Peyer's patch (tissue), 4 donors: ENCODE results near the gene TDRD12.

Experiments used
- POLR2A ChIP-seq, 2 donors: fragments of 450-650 bp; IDR thresholded peaks; one replicate each; pipeline ENCODE4 v1.5.1; 2017; ENCODE audit warnings: antibody characterized with exemption in 2 of 2, mild to moderate bottlenecking in 2 of 2, moderate library complexity in 2 of 2
- TF ChIP-seq, protein P1 (sequence below), 6 experiments: fragments of 450-650 bp in 4 of 6; fragments of 200-600 bp in 2 of 6; sonication (generic) in 1 of 6; IDR thresholded peaks; one replicate each; pipeline ENCODE4 v1.5.1; 2017 to 2019; ENCODE audit warnings: antibody characterized with exemption in 6 of 6, mild to moderate bottlenecking in 3 of 6, moderate library complexity in 1 of 6

DNA sequence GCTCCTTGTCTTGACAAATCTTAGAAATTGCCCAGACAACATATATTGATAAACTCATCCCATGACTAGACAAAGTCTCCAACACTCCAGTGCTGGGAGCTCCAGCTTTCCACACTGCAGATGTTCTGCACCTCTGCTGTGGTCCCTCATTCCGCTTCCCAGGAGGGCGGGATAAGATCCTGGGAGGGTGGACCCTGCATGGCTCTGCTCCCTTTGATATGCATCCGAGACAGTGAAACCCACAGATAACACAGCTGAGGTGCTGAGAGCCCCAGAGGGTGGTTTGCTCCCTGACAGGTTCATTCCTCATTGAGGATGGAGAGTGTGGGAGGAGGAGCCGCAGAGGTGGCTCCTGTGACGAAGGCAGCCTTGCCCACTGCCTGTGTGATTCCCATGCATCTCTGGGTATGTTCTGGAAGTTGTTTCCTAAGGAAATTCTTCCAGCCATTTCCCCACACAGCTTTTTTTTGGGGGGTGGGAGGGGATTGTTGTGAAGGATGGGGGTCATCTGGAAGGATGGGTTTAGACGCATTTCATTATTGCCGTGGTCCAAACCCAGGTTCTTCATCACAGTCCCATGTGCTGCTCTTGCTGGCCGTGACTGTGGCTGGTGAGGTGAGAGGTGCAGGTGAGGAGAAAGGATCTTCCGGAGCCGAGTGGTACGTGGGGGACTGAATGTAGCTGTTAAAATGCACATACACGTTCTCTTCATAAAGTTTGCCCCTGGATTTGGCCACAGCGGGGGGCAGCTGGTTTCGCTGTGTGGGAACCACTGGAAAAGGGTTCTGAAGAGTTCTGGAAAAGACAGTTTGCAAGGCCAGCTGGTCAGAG is 103.6 kb downstream of the TDRD12 start:
- TF ChIP-seq, protein P1, sequence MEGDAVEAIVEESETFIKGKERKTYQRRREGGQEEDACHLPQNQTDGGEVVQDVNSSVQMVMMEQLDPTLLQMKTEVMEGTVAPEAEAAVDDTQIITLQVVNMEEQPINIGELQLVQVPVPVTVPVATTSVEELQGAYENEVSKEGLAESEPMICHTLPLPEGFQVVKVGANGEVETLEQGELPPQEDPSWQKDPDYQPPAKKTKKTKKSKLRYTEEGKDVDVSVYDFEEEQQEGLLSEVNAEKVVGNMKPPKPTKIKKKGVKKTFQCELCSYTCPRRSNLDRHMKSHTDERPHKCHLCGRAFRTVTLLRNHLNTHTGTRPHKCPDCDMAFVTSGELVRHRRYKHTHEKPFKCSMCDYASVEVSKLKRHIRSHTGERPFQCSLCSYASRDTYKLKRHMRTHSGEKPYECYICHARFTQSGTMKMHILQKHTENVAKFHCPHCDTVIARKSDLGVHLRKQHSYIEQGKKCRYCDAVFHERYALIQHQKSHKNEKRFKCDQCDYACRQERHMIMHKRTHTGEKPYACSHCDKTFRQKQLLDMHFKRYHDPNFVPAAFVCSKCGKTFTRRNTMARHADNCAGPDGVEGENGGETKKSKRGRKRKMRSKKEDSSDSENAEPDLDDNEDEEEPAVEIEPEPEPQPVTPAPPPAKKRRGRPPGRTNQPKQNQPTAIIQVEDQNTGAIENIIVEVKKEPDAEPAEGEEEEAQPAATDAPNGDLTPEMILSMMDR (IDR thresholded peaks at IDR 0.05), result no peak
- no peak for TF ChIP-seq POLR2A (IDR thresholded peaks at IDR 0.05)
